ENCODE results near the gene SSU72.
"Not testable (repeated sequence)": the region's sequence is repeated elsewhere in the genome, so short reads cannot be mapped to it uniquely, and the experiment has no call there.

GRCh38 chr1:1524750-1525383 lies 49.8 kb downstream of the SSU72 start:
- not testable (repeated sequence) for TF ChIP-seq POLR2AphosphoS5, POLR2A (IDR thresholded peaks at IDR 0.05; ENCODE audit: low read depth, low read length)

All from GM12892 (cell line).